IMR-90 (cell line): ENCODE data around the gene RETREG1. TPM values are rescaled to one million over a fixed set of nuclear protein-coding genes. Genes with fewer than 3 reads are reported as not detected.

Experiments used
- ATAC-seq: fragments of 200-7000 bp; cut with Tn5 transposase; 2 replicates; pipeline ENCODE4 v1.9.1; 2020; ENCODE audit warnings: low read depth, mild to moderate bottlenecking, moderate library complexity
- BruUV-seq: library from RNA; stranded (reverse); fragments of 400-500 nt; replicated peaks from 2 replicates; lab custom pipeline; 2021; lab: Mats Ljungman, UMichigan
- CTCF ChIA-PET: fragments of 300-600 bp; formaldehyde crosslinking; extraction: SDS; loops from one replicate; lab custom pipeline; 2021; ENCODE audit warnings: antibody characterized with exemption; lab: Yijun Ruan, JAX
- POLR2A ChIA-PET: fragments of 300-600 bp; sonication (Branson Sonifier 250); formaldehyde crosslinking; loops from one replicate; lab custom pipeline; 2022; ENCODE audit warnings: antibody characterized with exemption; ENCODE audit not compliant: unreplicated experiment; lab: Charles Lee
- DNase-seq: peaks from one replicate; pipeline ENCODE4 v3.0.0; 2013
- H2AFZ ChIP-seq: replicated peaks from 2 replicates; pipeline ENCODE3; 2013; ENCODE audit warnings: low read length, mild to moderate bottlenecking; ENCODE audit not compliant: poor library complexity
- H2AK5ac ChIP-seq: 2 replicates; pipeline ENCODE4 v1.6.1; 2013; ENCODE audit warnings: low read depth, low read length, inconsistent platforms
- H2AK9ac ChIP-seq: replicated peaks from 2 replicates; pipeline ENCODE3; 2013; ENCODE audit warnings: mild to moderate bottlenecking, low read depth, low read length, moderate library complexity; ENCODE audit not compliant: poor library complexity
- H2BK120ac ChIP-seq: 2 replicates; pipeline ENCODE4 v1.6.1; 2013; ENCODE audit warnings: low read depth, low read length, inconsistent platforms
- H2BK15ac ChIP-seq: 3 replicates; pipeline ENCODE4 v1.6.1; 2013; ENCODE audit warnings: low read depth, low read length, inconsistent platforms
- H2BK20ac ChIP-seq: 2 replicates; pipeline ENCODE4 v1.6.1; 2013; ENCODE audit warnings: low read depth, mild to moderate bottlenecking, inconsistent platforms, low read length, moderate library complexity
- H2BK5ac ChIP-seq: 2 replicates; pipeline ENCODE4 v1.6.1; 2013; ENCODE audit warnings: mild to moderate bottlenecking, low read depth, low read length, inconsistent platforms; ENCODE audit not compliant: poor library complexity, severe bottlenecking
- H3K14ac ChIP-seq: replicated peaks from 2 replicates; pipeline ENCODE4 v1.6.1; 2013; ENCODE audit warnings: low read depth, low read length, inconsistent platforms
- H3K18ac ChIP-seq: 2 replicates; pipeline ENCODE4 v1.6.1; 2013; ENCODE audit warnings: low read depth, low read length, control low read depth
- H3K23ac ChIP-seq: 2 replicates; pipeline ENCODE4 v1.6.1; 2013; ENCODE audit warnings: low read depth, low read length, inconsistent platforms
- H3K27ac ChIP-seq: 2 replicates; pipeline ENCODE4 v1.5.1; 2013; ENCODE audit warnings: mild to moderate bottlenecking, control low read depth, low read length; ENCODE audit not compliant: insufficient read depth
- H3K27me3 ChIP-seq: 2 replicates; pipeline ENCODE4 v1.6.1; 2013; ENCODE audit warnings: low read length; ENCODE audit not compliant: control insufficient read depth, insufficient read depth
- H3K36me3 ChIP-seq: 2 replicates; pipeline ENCODE4 v1.6.1; 2013; ENCODE audit warnings: low read length, mixed read lengths; ENCODE audit not compliant: control insufficient read depth, insufficient read depth
- H3K4ac ChIP-seq: 2 replicates; pipeline ENCODE4 v1.6.1; 2013; ENCODE audit warnings: low read depth, low read length, inconsistent platforms
- H3K4me1 ChIP-seq: 2 replicates; pipeline ENCODE4 v1.6.1; 2013; ENCODE audit warnings: low read length, mixed read lengths; ENCODE audit not compliant: control insufficient read depth, insufficient read depth
- H3K4me2 ChIP-seq: 2 replicates; pipeline ENCODE4 v1.6.1; 2013; ENCODE audit warnings: low read depth, mild to moderate bottlenecking, control low read depth, low read length, moderate library complexity
- H3K4me3 ChIP-seq: 2 replicates; pipeline ENCODE4 v1.5.1; 2013; ENCODE audit warnings: low read depth, mild to moderate bottlenecking, control low read depth, low read length, moderate library complexity; ENCODE audit not compliant: insufficient read depth
- H3K56ac ChIP-seq: 2 replicates; pipeline ENCODE4 v1.6.1; 2013; ENCODE audit warnings: low read length, inconsistent platforms; ENCODE audit not compliant: insufficient read depth; ENCODE audit errors: extremely low read depth
- H3K79me1 ChIP-seq, 2 experiments: 2 replicates each; pipeline ENCODE4 v1.6.1; 2013; ENCODE audit warnings: low read length in 2 of 2, inconsistent platforms in 1 of 2, low read depth in 1 of 2
- H3K9ac ChIP-seq: 2 replicates; pipeline ENCODE4 v1.6.1; 2013; ENCODE audit warnings: low read depth, low read length, control low read depth
- H3K9me1 ChIP-seq: 2 replicates; pipeline ENCODE4 v1.6.1; 2013; ENCODE audit warnings: low read length, inconsistent platforms; ENCODE audit not compliant: insufficient read depth
- H3K9me3 ChIP-seq: 2 replicates; pipeline ENCODE4 v1.6.1; 2013; ENCODE audit warnings: low read length; ENCODE audit not compliant: control insufficient read depth, insufficient read depth
- H4K20me1 ChIP-seq: 2 replicates; pipeline ENCODE4 v1.6.1; 2013; ENCODE audit warnings: low read length, inconsistent platforms; ENCODE audit not compliant: insufficient read depth
- H4K5ac ChIP-seq: 2 replicates; pipeline ENCODE4 v1.6.1; 2013; ENCODE audit warnings: mild to moderate bottlenecking, low read depth, low read length, control low read depth
- H4K8ac ChIP-seq, 2 experiments: 2 replicates each; pipeline ENCODE4 v1.6.1; 2013; ENCODE audit warnings: low read depth in 2 of 2, low read length in 2 of 2, control low read depth in 1 of 2, inconsistent platforms in 1 of 2
- H4K91ac ChIP-seq: 2 replicates; pipeline ENCODE4 v1.6.1; 2013; ENCODE audit warnings: low read depth, low read length, inconsistent platforms; ENCODE audit not compliant: insufficient read depth
- CEBPB ChIP-seq: IDR thresholded peaks from 2 replicates; pipeline ENCODE4 v1.6.1; 2012; ENCODE audit warnings: low read depth, low read length, improper control_type of control experiment
- CHD1 ChIP-seq: IDR thresholded peaks from 2 replicates; pipeline ENCODE4 v1.6.1; 2012; ENCODE audit warnings: low read depth, low read length, improper control_type of control experiment
- MAZ ChIP-seq: IDR thresholded peaks from 2 replicates; pipeline ENCODE4 v1.6.1; 2012; ENCODE audit warnings: low read depth, mild to moderate bottlenecking, low read length, improper control_type of control experiment, moderate library complexity, borderline replicate concordance
- MXI1 ChIP-seq: IDR thresholded peaks from 2 replicates; pipeline ENCODE4 v1.6.1; 2012; ENCODE audit warnings: low read depth, mild to moderate bottlenecking, low read length, moderate library complexity, borderline replicate concordance
- NFE2L2 ChIP-seq: fragments of 150-350 bp; IDR thresholded peaks from 2 replicates; pipeline ENCODE4 v1.6.1; 2016; ENCODE audit warnings: low read depth, mild to moderate bottlenecking, low read length
- POLR2A ChIP-seq: IDR thresholded peaks from 2 replicates; pipeline ENCODE4 v1.6.1; 2012; ENCODE audit warnings: mild to moderate bottlenecking, low read depth, low read length
- RAD21 ChIP-seq: IDR thresholded peaks from 2 replicates; pipeline ENCODE4 v1.6.1; 2012; ENCODE audit warnings: low read length, improper control_type of control experiment
- RCOR1 ChIP-seq: IDR thresholded peaks from 2 replicates; pipeline ENCODE4 v1.6.1; 2012; ENCODE audit warnings: mild to moderate bottlenecking, low read length, improper control_type of control experiment; ENCODE audit not compliant: insufficient replicate concordance
- WGBS, 2 experiments: methylation state at CpG; one replicate each; pipeline versions ENCODE4 v1.1.5 to v1.1.7; 2013; ENCODE audit warnings: missing lambda C conversion rate in 2 of 2; ENCODE audit not compliant: insufficient read length in 1 of 2; ENCODE audit errors: extremely low coverage in 2 of 2; 5-methylcytosine and 5-hydroxymethylcytosine counted together
- dilution Hi-C: fragments of 300-500 bp; cut with HindIII; formaldehyde crosslinking; loops from one replicate; pipeline ENCODE4 v1.14.3; 2018; ENCODE audit warnings: low sequenced_read_pairs; ENCODE audit not compliant: unreplicated experiment
- in situ Hi-C: fragments of 300-500 bp; cut with MboI; formaldehyde crosslinking; loops from 3 replicates; pipeline ENCODE4 v1.14.3; 2019; ENCODE audit warnings: low sequenced_read_pairs, inconsistent platforms, mixed read lengths
- intact Hi-C: fragments of 100-400 bp; cut with micrococcal nuclease; formaldehyde crosslinking; loops from 2 replicates; pipeline ENCODE4 v1.10.0; 2022
- polyA plus RNA-seq, 3 experiments: library from polyadenylated mRNA; depleted of rRNA; stranded (reverse); fragments of >200 nt; gene quantifications; 2 replicates each; pipeline ENCODE4 v1.2.3, GENCODE V29; 2012; ENCODE audit warnings: low replicate concordance in 1 of 3
- total RNA-seq: library from RNA; depleted of rRNA; stranded (reverse); fragments of >200 nt; gene quantifications from 2 replicates; pipeline ENCODE4 v1.2.3, GENCODE V29; 2012
- TF ChIP-seq, protein P1 (sequence below): fragments of 150-350 bp; IDR thresholded peaks from 2 replicates; pipeline ENCODE4 v1.6.1; 2017; ENCODE audit warnings: mild to moderate bottlenecking, antibody characterized with exemption, low read length, low read depth
- TF ChIP-seq, protein P2 (sequence below): fragments of 150-350 bp; IDR thresholded peaks from 2 replicates; pipeline ENCODE4 v1.6.1; 2016; ENCODE audit warnings: low read depth, mild to moderate bottlenecking, low read length, moderate library complexity, borderline replicate concordance

RETREG1 gene
- total and polyA plus RNA-seq, 2 of the 4 experiments (the other 2 are of a cell fraction) = not detected

DNA sequence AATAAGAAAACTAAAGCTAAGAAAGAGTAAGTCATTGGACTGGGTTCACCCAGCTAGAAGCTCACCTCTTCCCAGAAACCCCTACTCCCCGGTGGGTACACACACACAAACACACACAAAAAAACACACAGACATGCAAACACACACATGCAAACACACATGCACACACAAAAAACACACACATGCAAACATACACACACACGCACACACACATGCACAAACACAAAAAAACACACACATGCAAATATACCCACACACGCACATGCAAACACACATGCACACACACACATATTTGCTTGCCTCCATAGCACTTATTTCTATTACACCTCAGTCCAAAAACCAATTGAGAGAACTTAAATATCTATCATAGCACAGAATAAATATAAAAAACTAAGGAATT lies 26.1 kb downstream of the RETREG1 start:
- peaks cover 16% of the 10 kb centered on the region for H3K27me3 ChIP-seq
- TF ChIP-seq NFE2L2 = no peak
- TF ChIP-seq, protein P1, sequence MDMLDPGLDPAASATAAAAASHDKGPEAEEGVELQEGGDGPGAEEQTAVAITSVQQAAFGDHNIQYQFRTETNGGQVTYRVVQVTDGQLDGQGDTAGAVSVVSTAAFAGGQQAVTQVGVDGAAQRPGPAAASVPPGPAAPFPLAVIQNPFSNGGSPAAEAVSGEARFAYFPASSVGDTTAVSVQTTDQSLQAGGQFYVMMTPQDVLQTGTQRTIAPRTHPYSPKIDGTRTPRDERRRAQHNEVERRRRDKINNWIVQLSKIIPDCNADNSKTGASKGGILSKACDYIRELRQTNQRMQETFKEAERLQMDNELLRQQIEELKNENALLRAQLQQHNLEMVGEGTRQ = no peak
- no peak for TF ChIP-seq RCOR1
- TF ChIP-seq, protein P2, sequence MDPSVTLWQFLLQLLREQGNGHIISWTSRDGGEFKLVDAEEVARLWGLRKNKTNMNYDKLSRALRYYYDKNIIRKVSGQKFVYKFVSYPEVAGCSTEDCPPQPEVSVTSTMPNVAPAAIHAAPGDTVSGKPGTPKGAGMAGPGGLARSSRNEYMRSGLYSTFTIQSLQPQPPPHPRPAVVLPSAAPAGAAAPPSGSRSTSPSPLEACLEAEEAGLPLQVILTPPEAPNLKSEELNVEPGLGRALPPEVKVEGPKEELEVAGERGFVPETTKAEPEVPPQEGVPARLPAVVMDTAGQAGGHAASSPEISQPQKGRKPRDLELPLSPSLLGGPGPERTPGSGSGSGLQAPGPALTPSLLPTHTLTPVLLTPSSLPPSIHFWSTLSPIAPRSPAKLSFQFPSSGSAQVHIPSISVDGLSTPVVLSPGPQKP = no peak
- TF ChIP-seq MXI1 = no peak
- no peak for TF ChIP-seq RAD21
- TF ChIP-seq CEBPB = no peak
- TF ChIP-seq POLR2A = no peak
- TF ChIP-seq CHD1 = no peak
- no peak for TF ChIP-seq MAZ
- no peak overlapping the region for H3K4me2 ChIP-seq
- 100% methylated on average over 1 of the region's 3 CpGs; no CpG with 5 or more reads in 1 of the 2 experiments for WGBS, 2 experiments
- ATAC-seq (no peak), DNase-seq (no peak)
- no peaks in the 10 kb centered on the region for H3K4me1 ChIP-seq
- H2AK5ac ChIP-seq = no peak overlapping the region
- no peak overlapping the region for H2BK20ac ChIP-seq
- H3K18ac ChIP-seq = no peak overlapping the region
- H2AK9ac ChIP-seq = no peak overlapping the region
- H2BK120ac ChIP-seq = no peak overlapping the region
- H3K4me3 ChIP-seq = no peak overlapping the region
- no peak overlapping the region for H4K5ac ChIP-seq
- no peak overlapping the region for H4K91ac ChIP-seq
- in situ Hi-C loops (no loop called here), dilution Hi-C loops (no loop called here), intact Hi-C loops (no loop called here)
- no peaks in the 10 kb centered on the region for H4K20me1 ChIP-seq
- no peak overlapping the region for H2BK5ac ChIP-seq
- H3K14ac ChIP-seq = no peak overlapping the region
- no peak overlapping the region for H2BK15ac ChIP-seq
- H4K8ac ChIP-seq = no peak overlapping the region
- no peak overlapping the region for H3K4ac ChIP-seq
- CTCF ChIA-PET = no interaction called here
- H3K36me3 ChIP-seq = no peaks in the 10 kb centered on the region
- no peak overlapping the region for H3K27ac ChIP-seq
- POLR2A ChIA-PET = no interaction called here
- no peak overlapping the region for H3K56ac ChIP-seq
- no peak overlapping the region for H3K9ac ChIP-seq
- no peaks in the 10 kb centered on the region for H3K79me1 ChIP-seq
- H3K23ac ChIP-seq = no peak overlapping the region
- no peak overlapping the region for H2AFZ ChIP-seq
- H3K9me3 ChIP-seq = peaks cover 3% of the 10 kb centered on the region; the same call in 1 of the 2 replicates
- BruUV-seq = no TSS peak
- H3K9me1 ChIP-seq = no peaks in the 10 kb centered on the region
